ENCODE results near the gene CDYL2. TPM values are rescaled to one million over a fixed set of nuclear protein-coding genes. Genes with fewer than 3 reads are reported as not detected.

Gene CDYL2
- total and polyA plus RNA-seq, 7 donors: 0.23 to 2.2 (median 1.0) TPM

- Histone ChIP-seq H3K4me1 (no peaks in the 10 kb centered on the region), H3K9me3 (no peaks in the 10 kb centered on the region), H3K36me3 (ENCODE audit: insufficient read depth in 1 of 2, low read depth in 1 of 2) (no peaks in the 10 kb centered on the region), H3K27ac (no peak overlapping the region), H3K27me3 (ENCODE audit: insufficient read depth in 3 of 3, low read length in 2 of 3) (no peaks in the 10 kb centered on the region), H3K4me3 (no peak overlapping the region)
- TF ChIP-seq CTCF (IDR thresholded peaks at IDR 0.05): no peak
- no peak for DNase-seq
- intact Hi-C loops (cut with DNase I): no loop called here
- 54 to 64% (median 62%) methylated on average over 15 of the region's 15 CpGs for WGBS, 3 donors
- no peak for ATAC-seq
These were observed 137.8 kb downstream of the CDYL2 start for GRCh38 chr16:80666378-80667250.

GRCh38 chr16:80665356-80665755, 139.0 kb downstream of the CDYL2 start:
- Histone ChIP-seq H3K4me3 (no peak overlapping the region), H3K9me3 (no peaks in the 10 kb centered on the region), H3K4me1 (no peaks in the 10 kb centered on the region), H3K36me3 (ENCODE audit: insufficient read depth in 1 of 2, low read depth in 1 of 2) (no peaks in the 10 kb centered on the region), H3K27me3 (ENCODE audit: insufficient read depth in 3 of 3, low read length in 2 of 3) (no peaks in the 10 kb centered on the region), H3K27ac (no peak overlapping the region)
- WGBS, 3 donors: 81 to 94% (median 87%) methylated on average over 4 of the region's 4 CpGs
- no peak for TF ChIP-seq CTCF (IDR thresholded peaks at IDR 0.05)
- DNase-seq (no peak), ATAC-seq (no peak)
- intact Hi-C loops (cut with DNase I): no loop called here

- no peak overlapping the region for H3K4me3 ChIP-seq
- intact Hi-C loops (cut with DNase I): no loop called here
- no peaks in the 10 kb centered on the region for H3K4me1 ChIP-seq
- H3K27me3 ChIP-seq (ENCODE audit: insufficient read depth in 3 of 3, low read length in 2 of 3): no peaks in the 10 kb centered on the region
- no peak for TF ChIP-seq CTCF (IDR thresholded peaks at IDR 0.05)
- H3K9me3 ChIP-seq: peaks cover 3% of the 10 kb centered on the region
- 38 to 87% (median 60%) methylated on average over 2 of the region's 2 CpGs for WGBS, 3 donors
- DNase-seq: no peak
- H3K27ac ChIP-seq: no peak overlapping the region
- no peaks in the 10 kb centered on the region for H3K36me3 ChIP-seq (ENCODE audit: insufficient read depth in 1 of 2, low read depth in 1 of 2)
- ATAC-seq: no peak
These were observed 139.6 kb downstream of the CDYL2 start for GRCh38 chr16:80664786-80665185.

GRCh38 chr16:80664226-80664625, 140.2 kb downstream of the CDYL2 start:
- H3K4me3 ChIP-seq: no peak overlapping the region
- no peaks in the 10 kb centered on the region for H3K27me3 ChIP-seq (ENCODE audit: insufficient read depth in 3 of 3, low read length in 2 of 3)
- no peak for ATAC-seq
- H3K27ac ChIP-seq: no peak overlapping the region
- WGBS, 3 donors: 31 to 34% (median 32%) methylated on average over 10 of the region's 10 CpGs
- no peak for DNase-seq
- peaks cover 9% of the 10 kb centered on the region for H3K9me3 ChIP-seq
- H3K36me3 ChIP-seq (ENCODE audit: insufficient read depth in 1 of 2, low read depth in 1 of 2): no peaks in the 10 kb centered on the region
- TF ChIP-seq CTCF (IDR thresholded peaks at IDR 0.05): no peak
- H3K4me1 ChIP-seq: no peaks in the 10 kb centered on the region
- intact Hi-C loops (cut with DNase I): no loop called here
